HuH-7.5 (cell line): ENCODE data around the gene NUDC.
"Not testable (repeated sequence)": the region's sequence is repeated elsewhere in the genome, so short reads cannot be mapped to it uniquely, and the experiment has no call there.

Source experiments
- DNase-seq: peaks from one replicate; pipeline ENCODE4 v3.0.0; 2011; ENCODE audit warnings: low spot score

Gene NUDC

DNA sequence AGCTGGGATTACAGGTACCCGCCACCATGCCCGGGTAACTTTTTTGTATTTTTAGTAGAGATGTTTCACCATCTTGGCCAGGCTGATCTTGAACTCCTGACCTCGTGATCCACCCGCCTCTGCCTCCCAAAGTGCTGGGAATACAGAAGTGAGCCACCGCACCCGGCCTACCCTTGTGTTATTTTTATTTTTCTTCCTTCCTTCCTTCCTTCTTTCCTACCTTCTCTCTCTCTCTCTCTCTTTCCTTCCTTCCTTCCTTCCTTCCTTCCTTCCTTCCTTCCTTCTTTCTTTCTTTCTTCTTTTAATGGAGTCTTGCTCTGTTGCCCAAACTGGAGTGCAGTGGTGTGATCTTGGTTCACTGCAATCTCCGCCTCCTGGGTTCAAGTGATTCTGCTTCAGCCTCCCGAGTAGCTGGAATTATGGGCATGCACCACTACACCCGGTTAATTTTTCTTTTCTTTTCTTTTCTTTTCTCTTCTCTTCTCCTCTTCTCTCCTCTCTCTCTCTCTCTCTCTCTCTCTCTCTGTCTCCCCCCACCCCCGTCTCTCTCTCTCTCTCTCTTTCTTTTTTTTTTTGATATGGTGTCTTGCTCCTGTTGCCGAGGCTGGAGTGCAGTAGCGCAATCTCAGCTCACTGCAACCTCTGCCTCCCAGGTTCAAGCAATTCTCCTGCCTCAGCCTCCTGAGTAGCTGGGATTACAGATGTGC is 68.0 kb downstream of the NUDC start:
- DNase-seq: not testable (repeated sequence)

DNA sequence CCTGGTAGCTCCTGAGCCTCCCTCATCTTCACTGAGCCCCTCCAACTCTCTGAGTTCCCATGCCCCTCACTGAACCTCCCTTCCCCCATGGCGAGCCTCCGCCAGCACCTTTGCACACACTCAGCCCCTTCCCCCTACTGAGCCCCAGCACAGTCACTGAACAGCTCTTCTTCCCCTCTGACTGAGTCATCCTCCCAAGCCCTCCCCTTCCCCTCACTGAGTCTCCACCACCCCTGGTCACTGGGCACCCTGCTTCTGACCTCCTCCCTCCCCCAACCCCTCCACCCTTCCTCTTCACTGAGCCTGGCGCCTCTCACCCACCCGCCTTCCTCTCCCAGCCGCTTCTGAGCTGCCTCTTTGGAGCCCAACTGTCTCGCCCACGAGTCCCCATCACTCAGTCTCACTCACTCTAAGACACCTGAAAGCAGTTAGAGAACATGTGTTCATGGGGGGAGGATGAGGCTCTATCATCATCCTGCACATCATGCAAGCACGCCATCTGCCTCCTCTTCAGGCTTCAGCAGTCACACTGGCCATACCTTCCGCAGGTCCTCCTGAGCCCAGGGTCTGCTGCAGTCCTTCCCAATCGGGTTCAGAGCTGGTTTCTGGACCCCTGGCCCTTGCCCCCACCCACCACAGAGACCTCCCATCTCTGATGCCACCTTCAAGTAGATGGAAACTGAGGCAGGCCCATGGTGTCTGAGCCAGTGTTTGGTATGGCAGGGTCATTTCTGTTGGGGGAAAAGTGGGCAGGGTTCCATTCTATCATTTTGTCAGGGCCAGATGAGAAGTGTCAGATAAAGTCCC is 70.0 kb downstream of the NUDC start:
- DNase-seq: no peak

DNA sequence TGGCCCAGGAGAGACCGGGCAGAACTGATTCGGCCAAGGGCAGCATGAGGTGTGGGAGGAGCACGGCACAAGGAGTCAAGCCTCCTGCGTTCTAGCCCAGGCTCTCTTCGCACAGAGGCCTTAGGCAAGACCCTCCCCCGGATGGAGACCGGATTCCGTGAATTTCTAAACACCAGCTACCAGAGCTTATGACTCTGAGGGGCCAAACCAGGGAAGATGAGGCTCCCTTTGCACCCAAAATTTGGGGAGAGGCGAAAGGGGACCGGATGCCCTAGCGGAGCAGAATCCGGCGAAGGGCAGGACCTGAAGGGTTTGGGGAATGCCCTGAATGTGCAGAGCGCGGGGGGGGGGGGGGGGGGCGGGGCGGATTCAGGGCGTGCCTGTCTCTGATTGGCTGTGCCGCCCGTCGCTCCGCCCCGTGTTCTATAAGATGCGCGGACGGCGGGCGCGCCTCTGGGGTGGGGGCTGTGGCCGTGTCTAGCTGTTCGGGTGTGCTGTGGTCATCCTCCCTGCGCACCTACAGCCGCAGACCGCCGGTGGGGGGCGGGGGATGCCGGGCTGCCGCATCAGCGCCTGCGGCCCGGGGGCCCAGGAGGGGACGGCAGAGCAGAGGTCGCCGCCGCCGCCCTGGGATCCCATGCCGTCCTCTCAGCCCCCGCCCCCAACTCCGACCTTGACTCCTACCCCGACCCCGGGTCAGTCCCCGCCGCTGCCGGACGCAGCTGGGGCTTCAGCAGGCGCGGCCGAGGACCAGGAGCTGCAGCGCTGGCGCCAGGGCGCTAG is 71.9 kb downstream of the NUDC start, which contains the start of gene TRNP1:
TRNP1 (plus strand) TSS at position 456 of the 783 bp plus-strand sequence; CDS start at position 551, 95 bp downstream.
- peak; percentile 96 for DNase-seq

DNA sequence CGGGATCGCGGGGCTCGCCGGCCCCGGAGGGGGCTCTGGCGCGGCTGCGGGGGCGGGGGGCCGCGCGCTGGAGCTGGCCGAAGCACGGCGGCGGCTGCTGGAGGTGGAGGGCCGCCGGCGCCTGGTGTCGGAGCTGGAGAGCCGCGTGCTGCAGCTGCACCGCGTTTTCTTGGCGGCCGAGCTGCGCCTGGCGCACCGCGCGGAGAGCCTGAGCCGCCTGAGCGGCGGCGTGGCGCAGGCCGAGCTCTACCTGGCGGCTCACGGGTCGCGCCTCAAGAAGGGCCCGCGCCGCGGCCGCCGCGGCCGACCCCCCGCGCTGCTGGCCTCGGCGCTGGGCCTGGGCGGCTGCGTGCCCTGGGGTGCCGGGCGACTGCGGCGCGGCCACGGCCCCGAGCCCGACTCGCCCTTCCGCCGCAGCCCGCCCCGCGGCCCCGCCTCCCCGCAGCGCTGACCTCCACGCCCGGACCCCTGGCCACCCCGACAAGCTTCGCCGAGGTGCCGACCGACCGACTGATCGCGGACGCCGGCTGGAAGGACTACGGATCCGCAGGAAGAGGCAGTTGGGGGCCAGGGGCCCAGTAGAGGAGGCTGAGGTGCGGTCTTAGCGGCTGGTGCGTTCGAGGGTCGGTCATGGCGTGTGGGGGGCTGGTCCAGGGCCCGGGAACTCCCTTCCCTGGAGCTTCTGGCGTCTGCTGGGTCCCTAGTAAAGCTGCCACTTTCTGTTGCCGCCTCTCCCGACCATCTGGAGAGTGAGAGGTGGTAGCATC is 72.7 kb downstream of the NUDC start:
- DNase-seq: no peak

DNA sequence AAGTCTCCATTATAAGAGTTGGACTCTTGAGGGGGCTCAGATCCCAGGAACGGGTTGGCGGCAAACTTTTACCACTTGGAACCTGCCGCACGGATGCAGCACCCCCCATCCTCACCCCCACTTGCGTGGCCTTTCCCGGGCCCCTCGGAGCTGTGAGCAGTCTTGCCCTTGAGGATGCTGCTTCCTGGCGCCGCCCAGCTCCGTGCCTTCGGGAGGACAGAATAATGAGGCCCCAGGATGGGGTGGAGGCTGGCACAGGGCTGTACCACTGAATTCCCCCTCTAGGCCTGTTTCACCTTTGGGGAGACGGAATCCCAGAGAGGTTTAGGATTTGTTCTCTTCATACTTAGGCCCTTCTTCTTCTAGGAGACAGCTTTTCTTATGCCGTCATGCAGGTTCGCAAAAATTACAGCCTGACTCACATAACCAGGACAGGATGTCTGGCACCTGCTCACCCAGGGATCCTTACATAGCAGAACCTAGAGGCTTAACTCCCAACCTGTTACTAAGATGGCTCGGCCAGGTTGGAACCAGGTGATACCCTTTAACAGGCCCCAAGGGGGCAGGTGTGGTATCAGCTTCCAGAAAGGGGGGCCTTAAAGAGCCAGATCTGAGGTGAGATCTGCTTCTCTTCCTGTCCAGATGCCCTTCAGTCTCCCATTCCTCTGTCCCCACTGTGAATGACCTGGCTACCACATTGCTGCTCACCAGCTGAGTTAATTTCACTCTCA is 73.4 kb downstream of the NUDC start:
- DNase-seq: no peak

DNA sequence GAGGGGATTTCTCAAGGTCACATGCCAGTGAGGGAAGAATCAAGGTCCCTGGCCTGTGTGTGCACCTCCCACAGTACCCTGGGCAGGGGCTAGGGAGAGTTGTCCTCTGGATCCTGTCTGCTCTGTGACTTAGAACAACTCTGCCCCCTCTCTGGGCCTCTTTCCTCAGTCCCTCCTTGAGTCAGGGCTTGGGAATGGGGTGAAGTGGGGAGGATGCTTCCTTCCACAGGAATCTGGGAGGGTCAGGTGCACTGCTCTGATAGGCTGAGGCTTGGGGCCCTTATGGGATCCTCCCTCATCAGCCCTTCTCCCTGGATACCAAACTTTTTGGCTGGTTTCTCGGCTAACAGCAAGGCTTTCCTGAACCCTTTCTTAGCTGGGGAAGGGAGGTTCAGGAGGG is 74.5 kb downstream of the NUDC start:
- DNase-seq: no peak
